ENCODE data around the gene ELF2. TPM values are rescaled to one million over a fixed set of nuclear protein-coding genes. Genes with fewer than 3 reads are reported as not detected.
"Not testable (repeated sequence)": the region's sequence is repeated elsewhere in the genome, so short reads cannot be mapped to it uniquely, and the experiment has no call there.

Gene ELF2
- total RNA-seq, 3 donors from 2014 or later (not counting 1 experiment from before 2014, with no cell fraction given), result 93.7 to 115 (median 114) TPM

DNA sequence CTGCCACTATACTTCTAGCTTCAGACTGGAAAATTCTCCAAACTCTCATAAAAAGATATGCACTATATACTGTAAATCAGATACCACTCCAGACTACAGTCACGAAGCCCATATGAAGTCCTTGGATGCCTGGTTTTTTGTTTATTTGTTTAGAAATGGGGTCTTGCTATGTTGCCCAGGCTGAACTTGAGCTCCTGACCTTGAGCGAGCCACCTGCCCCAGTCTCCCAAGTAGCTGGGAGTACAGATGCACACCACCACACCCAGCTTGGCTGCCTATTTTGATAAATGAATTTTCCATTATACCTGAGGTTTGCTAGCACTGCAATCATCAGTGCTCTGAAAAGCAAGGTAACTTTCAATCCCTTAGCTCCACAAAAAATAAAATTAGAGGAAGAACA lies 53.1 kb downstream of the ELF2 start:
- H3K36me3 Mint-ChIP-seq, result peaks cover 6% of the 10 kb centered on the region
- no peak for DNase-seq

DNA sequence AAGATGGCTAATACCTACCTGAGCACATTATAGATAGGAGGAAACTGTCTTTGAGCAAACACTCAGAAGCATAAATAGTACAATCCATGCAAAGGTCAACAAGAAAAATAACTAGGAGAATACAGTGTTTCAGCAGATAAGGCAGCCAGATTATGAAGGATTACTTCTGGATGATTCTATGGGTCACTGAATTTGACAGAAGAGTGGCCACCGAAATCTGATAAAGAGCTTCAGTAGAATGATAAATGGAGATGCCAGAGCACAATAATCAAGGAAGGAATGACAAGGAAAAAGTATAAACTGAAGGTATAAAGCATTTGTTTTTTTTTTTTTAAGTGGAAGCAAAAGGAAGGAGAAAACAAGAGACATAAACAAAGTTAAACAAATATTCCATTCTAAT lies 58.7 kb downstream of the ELF2 start:
- no peak for DNase-seq
- no peaks in the 10 kb centered on the region for H3K4me1 ChIP-seq (ENCODE audit: control insufficient read depth, insufficient read depth, low read length)
- Mint-ChIP-seq H3K36me3 (peaks cover 6% of the 10 kb centered on the region), H3K9me3 (no peaks in the 10 kb centered on the region), H3K27me3 (ENCODE audit: low read depth in 2 of 2) (no peaks in the 10 kb centered on the region), H3K27ac (no peak overlapping the region), H3K4me1 (no peaks in the 10 kb centered on the region), H3K4me3 (no peak overlapping the region)
- no peak overlapping the region for H3K4me3 ChIP-seq (ENCODE audit: low read length)
- TF ChIP-seq, protein P1, sequence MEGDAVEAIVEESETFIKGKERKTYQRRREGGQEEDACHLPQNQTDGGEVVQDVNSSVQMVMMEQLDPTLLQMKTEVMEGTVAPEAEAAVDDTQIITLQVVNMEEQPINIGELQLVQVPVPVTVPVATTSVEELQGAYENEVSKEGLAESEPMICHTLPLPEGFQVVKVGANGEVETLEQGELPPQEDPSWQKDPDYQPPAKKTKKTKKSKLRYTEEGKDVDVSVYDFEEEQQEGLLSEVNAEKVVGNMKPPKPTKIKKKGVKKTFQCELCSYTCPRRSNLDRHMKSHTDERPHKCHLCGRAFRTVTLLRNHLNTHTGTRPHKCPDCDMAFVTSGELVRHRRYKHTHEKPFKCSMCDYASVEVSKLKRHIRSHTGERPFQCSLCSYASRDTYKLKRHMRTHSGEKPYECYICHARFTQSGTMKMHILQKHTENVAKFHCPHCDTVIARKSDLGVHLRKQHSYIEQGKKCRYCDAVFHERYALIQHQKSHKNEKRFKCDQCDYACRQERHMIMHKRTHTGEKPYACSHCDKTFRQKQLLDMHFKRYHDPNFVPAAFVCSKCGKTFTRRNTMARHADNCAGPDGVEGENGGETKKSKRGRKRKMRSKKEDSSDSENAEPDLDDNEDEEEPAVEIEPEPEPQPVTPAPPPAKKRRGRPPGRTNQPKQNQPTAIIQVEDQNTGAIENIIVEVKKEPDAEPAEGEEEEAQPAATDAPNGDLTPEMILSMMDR (IDR thresholded peaks at IDR 0.05), result no peak
- H3K27me3 ChIP-seq (ENCODE audit: control insufficient read depth, insufficient read depth, low read length), result no peaks in the 10 kb centered on the region
- H3K27ac ChIP-seq (ENCODE audit: low read length), result no peak overlapping the region
- WGBS (ENCODE audit: insufficient coverage), result 100% methylated on average over 1 of the region's 1 CpG
- intact Hi-C loops (cut with micrococcal nuclease), result no loop called here
- ATAC-seq, result no peak
- H3K36me3 ChIP-seq (ENCODE audit: control insufficient read depth, insufficient read depth, low read length), result peaks cover 3% of the 10 kb centered on the region
- no peaks in the 10 kb centered on the region for H3K9me3 ChIP-seq (ENCODE audit: control insufficient read depth, insufficient read depth, low read length)

More for the DNA sequence above, 53.1 kb downstream of the ELF2 start:
- H3K27me3 Mint-ChIP-seq (ENCODE audit: low read depth in 2 of 2), result no peaks in the 10 kb centered on the region
- 93% methylated on average over 2 of the region's 2 CpGs for WGBS (ENCODE audit: insufficient coverage)
- no peak overlapping the region for H3K4me3 ChIP-seq (ENCODE audit: low read length)
- H3K36me3 ChIP-seq (ENCODE audit: control insufficient read depth, insufficient read depth, low read length), result no peaks in the 10 kb centered on the region
- no peaks in the 10 kb centered on the region for H3K27me3 ChIP-seq (ENCODE audit: control insufficient read depth, insufficient read depth, low read length)
- ATAC-seq, result no peak
- H3K27ac ChIP-seq (ENCODE audit: low read length), result no peak overlapping the region
- H3K4me3 Mint-ChIP-seq, result no peak overlapping the region
- H3K4me1 Mint-ChIP-seq, result no peaks in the 10 kb centered on the region
- intact Hi-C loops (cut with micrococcal nuclease), result no loop called here
- no peaks in the 10 kb centered on the region for H3K9me3 Mint-ChIP-seq
- H3K4me1 ChIP-seq (ENCODE audit: control insufficient read depth, insufficient read depth, low read length), result no peaks in the 10 kb centered on the region
- TF ChIP-seq, protein P1 (IDR thresholded peaks at IDR 0.05), result no peak
- no peaks in the 10 kb centered on the region for H3K9me3 ChIP-seq (ENCODE audit: control insufficient read depth, insufficient read depth, low read length)
- H3K27ac Mint-ChIP-seq, result no peak overlapping the region

DNA sequence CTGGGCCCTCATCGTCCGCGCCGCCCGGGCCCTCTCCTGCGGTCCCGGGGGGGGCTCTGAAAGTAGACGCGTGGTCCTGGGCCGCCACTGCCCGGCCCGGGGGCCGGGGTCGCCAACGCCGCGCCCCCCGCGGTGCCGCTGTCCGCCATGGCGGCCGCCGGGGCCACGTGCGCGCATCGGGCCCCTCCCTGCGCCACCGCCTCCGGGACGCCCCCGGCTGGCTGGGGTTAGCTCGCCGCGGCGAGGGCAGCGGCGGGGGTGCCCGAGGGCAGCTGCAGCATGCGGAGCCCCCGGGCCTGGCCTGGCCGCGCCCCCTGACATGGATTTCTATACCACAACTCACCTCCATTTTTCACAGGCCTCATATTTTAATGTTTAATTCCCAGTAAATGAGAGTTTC lies 61.8 kb downstream of the ELF2 start:
- 99% methylated on average over 44 of the region's 44 CpGs for WGBS (ENCODE audit: insufficient coverage)

DNA sequence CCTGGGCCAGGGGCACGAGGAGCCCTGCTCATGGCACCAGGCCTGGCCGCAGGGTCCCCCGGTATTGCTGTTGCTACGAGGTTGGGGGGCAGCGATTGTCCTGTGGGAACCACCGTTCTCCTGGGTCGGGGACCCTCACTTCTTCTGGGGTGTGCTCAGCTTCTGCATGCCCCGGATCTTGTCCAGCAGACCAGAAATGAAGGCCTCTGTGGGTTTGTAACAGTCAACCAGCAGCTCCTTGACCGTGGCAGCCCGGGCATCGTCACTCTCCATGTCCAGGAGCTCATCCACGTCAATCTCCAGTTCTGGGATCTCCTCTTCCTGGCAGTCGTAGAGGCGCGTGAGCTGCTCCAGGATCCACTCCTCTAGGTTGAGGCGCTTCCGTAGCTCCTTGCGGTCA lies 62.2 kb downstream of the ELF2 start:
- H3K4me1 ChIP-seq (ENCODE audit: control insufficient read depth, insufficient read depth, low read length); ATAC-seq; H3K9me3 Mint-ChIP-seq; H3K36me3 Mint-ChIP-seq; H3K9me3 ChIP-seq (ENCODE audit: control insufficient read depth, insufficient read depth, low read length); H3K4me3 Mint-ChIP-seq; intact Hi-C loops (cut with micrococcal nuclease); H3K27ac ChIP-seq (ENCODE audit: low read length); H3K27me3 Mint-ChIP-seq (ENCODE audit: low read depth in 2 of 2); H3K27me3 ChIP-seq (ENCODE audit: control insufficient read depth, insufficient read depth, low read length); H3K27ac Mint-ChIP-seq; DNase-seq; H3K4me1 Mint-ChIP-seq; H3K36me3 ChIP-seq (ENCODE audit: control insufficient read depth, insufficient read depth, low read length); H3K4me3 ChIP-seq (ENCODE audit: low read length): not testable (repeated sequence)
- WGBS (ENCODE audit: insufficient coverage), result over 99% methylated on average over 17 of the region's 18 CpGs

More for the DNA sequence above, 61.8 kb downstream of the ELF2 start:
- Mint-ChIP-seq H3K36me3 (no peaks in the 10 kb centered on the region), H3K27ac (no peak overlapping the region), H3K4me1 (no peaks in the 10 kb centered on the region), H3K4me3 (no peak overlapping the region), H3K27me3 (ENCODE audit: low read depth in 2 of 2) (no peaks in the 10 kb centered on the region), H3K9me3 (no peaks in the 10 kb centered on the region)
- Histone ChIP-seq H3K27ac (ENCODE audit: low read length) (no peak overlapping the region), H3K9me3 (ENCODE audit: control insufficient read depth, insufficient read depth, low read length) (no peaks in the 10 kb centered on the region), H3K27me3 (ENCODE audit: control insufficient read depth, insufficient read depth, low read length) (no peaks in the 10 kb centered on the region), H3K4me3 (ENCODE audit: low read length) (no peak overlapping the region), H3K36me3 (ENCODE audit: control insufficient read depth, insufficient read depth, low read length) (peaks cover 3% of the 10 kb centered on the region), H3K4me1 (ENCODE audit: control insufficient read depth, insufficient read depth, low read length) (no peaks in the 10 kb centered on the region)
- intact Hi-C loops (cut with micrococcal nuclease), result no loop called here
- TF ChIP-seq, protein P1 (IDR thresholded peaks at IDR 0.05), result no peak
- ATAC-seq, result no peak
- no peak for DNase-seq

Measured in natural killer cell (primary cell).